Stimulated activated CD4-positive, alpha-beta T cell treated with anti-CD3 and anti-CD28 coated beads, Interleukin-12 subunit alpha, Interleukin-12 subunit beta, amount 100 ng/mL, for 4 hours (primary cell): ENCODE measurements around the gene DDX49.

Source experiments
- DNase-seq: peaks from one replicate; pipeline ENCODE4 v3.0.0-alpha.2; 2020

DDX49 gene

GRCh38 chr19:18919086-18919899, at the start of gene DDX49, which contains the start of gene COPE:
TSS of gene DDX49 (plus strand) at chr19:18919715. CDS start at chr19:18919742, 27 bp downstream.
TSS of gene COPE (minus strand) at chr19:18919387. CDS start at chr19:18919348, 39 bp downstream.
- DNase-seq = peak; percentile 93

- DNase-seq = no peak
Measured at GRCh38 chr19:18869781-18870530, 49.6 kb upstream of the DDX49 start.

GRCh38 chr19:18870531-18871172, 48.9 kb upstream of the DDX49 start:
- no peak for DNase-seq

- DNase-seq = no peak
Measured at GRCh38 chr19:18871543-18871942, 48.0 kb upstream of the DDX49 start.

GRCh38 chr19:18875726-18876125, 43.8 kb upstream of the DDX49 start:
- no peak for DNase-seq

GRCh38 chr19:18876865-18877264, 42.6 kb upstream of the DDX49 start:
- DNase-seq = no peak

GRCh38 chr19:18878058-18878797, 41.3 kb upstream of the DDX49 start:
- no peak for DNase-seq

GRCh38 chr19:18878858-18879578, 40.5 kb upstream of the DDX49 start:
- no peak for DNase-seq

- DNase-seq = no peak
Measured at GRCh38 chr19:18879579-18880373, 39.7 kb upstream of the DDX49 start.

- DNase-seq = no peak
Measured at GRCh38 chr19:18881491-18881890, 38.0 kb upstream of the DDX49 start.

- DNase-seq = no peak
Measured at GRCh38 chr19:18883526-18884304, 35.8 kb upstream of the DDX49 start.

- no peak for DNase-seq
Measured at GRCh38 chr19:18886972-18887371, 32.5 kb upstream of the DDX49 start.

GRCh38 chr19:18889949-18890745, 29.4 kb upstream of the DDX49 start:
- DNase-seq = no peak

- no peak for DNase-seq
Measured at GRCh38 chr19:18893587-18894253, 25.8 kb upstream of the DDX49 start.

- DNase-seq = no peak
Measured at GRCh38 chr19:18894254-18895037, 25.1 kb upstream of the DDX49 start.

- DNase-seq = no peak
Measured at GRCh38 chr19:18895038-18895823, 24.3 kb upstream of the DDX49 start.

- no peak for DNase-seq
Measured at GRCh38 chr19:18895824-18896341, 23.6 kb upstream of the DDX49 start, which contains the start of gene CERS1. TSS of gene CERS1 (minus strand) at chr19:18896158. CDS start at chr19:18896072, 86 bp downstream.
